ENCODE measurements around the gene GXYLT1.
"Not testable (repeated sequence)": the region's sequence is repeated elsewhere in the genome, so short reads cannot be mapped to it uniquely, and the experiment has no call there.

GXYLT1 gene

DNA sequence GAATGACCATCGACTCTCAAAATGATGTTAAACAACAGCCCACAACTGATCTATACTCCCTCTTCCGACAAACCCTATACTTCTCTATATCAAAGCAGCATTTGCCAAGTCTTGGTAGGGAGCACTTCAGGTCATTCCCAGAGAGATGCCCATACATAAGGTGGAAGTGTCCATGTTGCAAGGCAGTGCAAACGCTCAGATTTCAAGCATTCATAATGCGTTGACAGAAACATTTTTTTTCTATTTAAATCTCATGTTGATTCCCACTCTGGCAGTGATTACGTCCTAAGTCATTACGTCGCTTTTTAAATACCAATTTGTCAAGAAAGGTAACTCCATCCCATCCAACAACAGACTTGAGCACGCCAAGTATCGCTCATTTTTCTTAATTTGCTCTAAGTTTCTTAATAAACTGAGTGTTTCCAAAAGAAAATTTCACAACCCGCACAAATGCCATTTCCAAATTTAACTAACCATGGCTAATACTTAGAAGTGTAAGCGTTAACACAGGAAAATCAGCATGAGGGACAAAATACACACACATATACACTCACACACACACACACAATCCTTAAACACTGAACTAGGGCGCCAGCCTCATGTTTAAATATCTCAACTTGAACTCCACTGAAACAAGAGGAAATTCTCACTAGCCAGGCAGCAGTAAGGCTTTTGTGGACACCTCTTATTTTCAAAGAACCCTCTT, 1.1 kb downstream of the GXYLT1 start:
- DNase-seq, result no peak

DNA sequence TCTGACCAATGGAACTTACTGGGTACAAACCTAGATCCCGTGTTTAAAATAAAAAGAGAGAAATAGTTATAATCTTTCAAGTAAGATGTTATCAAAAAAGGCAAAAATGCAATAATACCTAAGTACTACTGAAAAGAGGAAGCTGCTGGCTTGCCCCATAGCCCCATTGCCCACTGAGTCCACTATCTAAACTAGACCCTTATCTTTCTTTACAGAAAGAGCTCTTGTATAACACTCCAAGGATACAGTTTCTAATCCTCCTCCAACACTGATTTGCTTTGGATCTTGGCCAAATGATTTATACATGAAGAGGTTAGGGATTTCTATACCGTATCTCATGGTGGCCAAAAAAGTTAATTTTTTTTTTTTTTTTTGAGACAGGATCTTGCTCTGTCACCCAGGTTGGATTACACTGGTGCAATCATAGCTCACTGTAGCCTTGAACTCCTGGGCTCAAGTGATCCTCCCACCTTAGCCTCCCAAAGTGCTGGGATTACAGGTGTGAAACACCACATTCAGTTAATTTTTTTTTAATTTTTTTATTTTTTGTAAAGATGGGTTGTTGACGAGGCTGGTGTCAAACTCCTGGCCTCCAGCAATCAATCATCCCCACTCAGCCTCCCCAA, 2.6 kb downstream of the GXYLT1 start:
- no peak for DNase-seq

- DNase-seq, result no peak
Measured at GRCh38 chr12:42140901-42141300, 3.8 kb downstream of the GXYLT1 start.

DNA sequence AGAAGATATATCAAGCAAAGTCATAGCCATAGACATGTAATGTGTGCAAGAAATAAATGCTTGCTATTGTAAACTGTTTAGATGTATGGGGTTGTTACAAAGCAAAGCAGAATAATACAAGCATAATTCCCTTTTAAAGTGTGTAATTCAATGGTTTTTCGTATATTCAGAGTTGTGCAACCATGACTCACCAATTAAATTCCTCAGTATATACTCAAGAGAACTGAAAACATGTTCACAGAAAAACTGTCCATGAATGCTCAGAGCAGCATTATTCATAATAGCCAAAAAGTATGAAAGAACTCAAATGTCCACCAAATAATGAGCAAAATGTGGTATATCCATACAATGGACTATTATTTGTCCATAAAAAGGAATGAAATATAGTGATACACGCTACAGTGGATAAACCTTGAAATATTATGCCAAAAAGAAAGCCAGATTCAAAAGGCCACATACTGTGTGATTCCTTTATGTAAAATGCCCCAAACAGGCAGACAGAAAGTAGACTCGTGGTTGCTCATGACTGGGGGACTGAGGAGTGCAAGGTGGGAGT, 9.3 kb downstream of the GXYLT1 start:
- DNase-seq, result no peak

DNA sequence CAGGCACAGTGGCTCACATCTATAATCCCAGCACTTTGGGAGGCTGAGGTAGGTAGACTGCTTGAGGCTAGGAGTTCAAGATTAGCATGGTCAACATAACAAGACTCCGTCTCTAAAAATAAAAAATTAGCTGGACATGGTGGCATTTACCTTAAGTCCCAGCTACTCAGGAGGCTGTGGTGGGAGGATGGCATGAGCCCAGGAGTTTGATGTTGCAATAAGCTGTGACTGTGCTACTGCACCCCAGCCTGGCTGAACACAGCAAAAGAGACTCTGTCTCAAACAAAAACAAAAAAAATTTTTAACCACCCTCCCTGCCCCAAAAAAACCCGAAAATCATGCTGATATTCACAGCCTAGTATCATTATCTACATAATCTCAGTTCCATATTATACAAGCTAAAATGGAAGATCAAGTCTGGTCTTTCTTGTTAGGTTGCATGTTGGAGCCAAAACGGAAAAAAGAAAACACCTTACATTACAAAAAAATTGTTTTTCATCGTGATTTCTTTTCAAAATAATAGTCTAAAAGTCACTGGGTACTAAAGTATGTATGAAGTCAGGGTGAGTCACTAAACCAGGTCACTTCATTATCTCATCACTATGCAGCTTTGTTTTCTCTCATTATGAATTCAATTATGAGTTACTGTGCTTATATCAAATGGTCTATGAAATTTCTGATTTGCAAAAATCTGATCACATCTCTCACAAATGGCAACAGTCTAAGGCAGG, 13.8 kb downstream of the GXYLT1 start:
- no peak for DNase-seq

- peak; percentile 30 for DNase-seq
Measured at GRCh38 chr12:42129595-42130204, 15.0 kb downstream of the GXYLT1 start.

GRCh38 chr12:42128888-42129287, 15.8 kb downstream of the GXYLT1 start:
- DNase-seq, result no peak

- DNase-seq, result no peak
Measured at GRCh38 chr12:42128327-42128726, 16.3 kb downstream of the GXYLT1 start.

GRCh38 chr12:42126963-42127362, 17.7 kb downstream of the GXYLT1 start:
- no peak for DNase-seq

DNA sequence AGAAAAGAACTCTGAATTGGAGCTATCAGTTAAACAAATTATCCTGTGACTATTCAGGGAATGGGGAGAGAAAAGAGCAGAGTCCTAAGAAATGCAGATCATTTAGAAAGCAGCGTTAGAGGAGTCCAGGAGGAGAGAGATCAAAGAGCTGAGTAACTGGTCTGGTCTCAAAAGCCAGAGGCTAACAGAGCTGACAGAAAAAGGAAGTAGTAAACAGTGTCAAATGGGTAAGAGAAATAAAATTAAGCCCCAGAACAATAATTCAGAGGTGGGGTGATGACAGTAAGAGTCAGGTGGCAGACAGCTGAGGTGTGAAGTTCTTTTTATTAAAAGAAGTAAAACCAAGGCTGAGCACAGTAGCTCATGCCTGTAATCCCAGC, 19.3 kb downstream of the GXYLT1 start:
- no peak for DNase-seq

- no peak for DNase-seq
Measured at GRCh38 chr12:42124764-42125387, 19.8 kb downstream of the GXYLT1 start.

GRCh38 chr12:42119085-42119633, 25.5 kb downstream of the GXYLT1 start:
- no peak for DNase-seq

DNA sequence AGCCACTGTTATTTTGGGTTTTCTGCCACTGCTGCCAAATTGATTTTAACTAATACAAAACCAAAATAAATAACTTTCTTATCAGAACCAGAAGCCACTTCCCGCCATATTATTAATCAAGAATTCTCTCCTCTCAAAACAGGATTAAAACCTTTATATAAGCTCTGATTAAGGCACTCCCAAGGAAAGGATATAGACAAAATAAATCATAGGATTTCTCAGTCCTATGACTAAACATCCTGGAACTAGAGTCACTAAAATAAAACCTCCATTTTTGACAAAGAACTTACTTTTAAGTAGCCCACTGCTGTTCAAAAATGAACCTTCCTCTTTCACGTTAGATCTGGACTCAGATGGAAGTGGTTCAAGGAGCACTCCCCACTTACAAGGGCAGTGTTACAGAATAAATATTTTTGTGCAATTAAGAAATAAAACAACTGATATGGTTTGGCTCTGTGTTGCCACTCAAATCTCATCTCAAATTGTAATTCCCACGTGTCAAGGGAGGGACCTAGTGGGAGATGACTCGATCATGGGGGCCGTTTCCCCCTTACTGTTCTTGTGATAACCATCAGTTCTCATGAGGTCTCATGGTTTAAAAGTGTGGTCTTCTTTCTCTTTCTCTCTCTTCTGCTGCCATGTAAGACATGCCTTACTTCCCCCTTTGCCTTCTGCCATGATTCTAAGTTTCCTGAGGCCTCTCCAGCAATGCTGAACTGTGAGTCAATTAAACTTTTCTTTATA, 26.4 kb downstream of the GXYLT1 start:
- DNase-seq, result no peak

GRCh38 chr12:42109031-42109430, 35.6 kb downstream of the GXYLT1 start:
- DNase-seq, result no peak

GRCh38 chr12:42106791-42107190, 37.9 kb downstream of the GXYLT1 start:
- DNase-seq, result not testable (repeated sequence)

DNA sequence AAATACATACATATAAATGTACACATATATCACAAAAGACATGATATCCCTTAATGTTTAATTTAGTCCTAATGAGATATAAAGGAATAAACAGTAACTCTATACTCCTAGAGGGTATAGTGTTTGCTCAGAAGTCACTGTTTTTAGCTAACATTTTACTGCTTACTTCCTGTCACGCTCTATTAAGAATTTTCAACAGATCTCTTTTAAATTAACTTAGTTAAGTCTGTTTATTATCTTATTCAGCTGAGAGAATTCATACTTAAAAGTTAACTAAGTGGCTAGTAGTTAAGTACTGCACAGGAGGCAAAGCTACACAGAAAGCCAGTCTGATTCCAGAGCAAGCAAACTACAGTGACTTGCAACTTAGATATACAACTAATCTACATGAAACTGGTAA, 39.9 kb downstream of the GXYLT1 start:
- DNase-seq, result no peak

DNA sequence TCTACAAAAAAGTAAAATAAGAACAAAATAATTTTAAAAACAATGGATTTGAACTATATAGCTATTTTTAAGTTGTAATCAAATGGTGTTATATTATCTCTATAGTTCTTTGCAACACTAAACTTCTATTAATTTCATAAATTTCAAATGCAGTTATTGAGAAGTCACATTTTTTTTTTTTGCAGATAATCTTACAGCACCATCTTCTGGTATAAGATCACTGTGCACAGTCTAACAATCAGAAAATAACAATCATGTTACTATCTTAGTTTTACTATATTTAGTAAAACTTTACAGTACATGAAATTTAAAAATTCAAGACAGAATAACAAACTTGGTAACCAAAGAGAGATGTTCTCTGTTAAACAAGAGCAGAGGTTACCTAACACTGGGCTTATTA, 40.6 kb downstream of the GXYLT1 start:
- no peak for DNase-seq

GRCh38 chr12:42103155-42103554, 41.5 kb downstream of the GXYLT1 start:
- no peak for DNase-seq

DNA sequence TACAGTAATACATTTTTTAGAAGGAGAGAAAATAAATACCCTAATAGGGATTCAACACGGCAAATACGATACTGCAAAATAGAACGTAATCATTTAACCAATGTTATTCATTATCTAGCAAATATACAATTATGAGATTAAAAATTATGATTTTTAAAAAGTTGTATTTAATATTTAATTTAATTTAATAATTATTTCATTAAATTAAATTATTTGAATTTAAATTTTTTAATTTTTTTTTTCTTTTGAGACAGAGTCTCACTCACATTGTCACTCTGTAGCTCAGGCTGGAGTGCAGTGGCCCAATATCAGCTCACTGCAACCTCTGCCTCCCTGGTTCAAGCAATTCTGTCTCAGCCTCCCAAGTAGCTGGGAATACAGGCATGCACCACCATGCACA, 42.0 kb downstream of the GXYLT1 start:
- no peak for DNase-seq

GRCh38 chr12:42099433-42099832, 45.2 kb downstream of the GXYLT1 start:
- DNase-seq, result no peak

- DNase-seq, result no peak
Measured at GRCh38 chr12:42097971-42098370, 46.7 kb downstream of the GXYLT1 start.

GRCh38 chr12:42094277-42094676, 50.4 kb downstream of the GXYLT1 start:
- DNase-seq, result no peak

Data from DMS 273 treated with DMSO at 0.1 percent for 48 hours (cell line).